CD4-positive, alpha-beta T cell (primary cell): Measurements from ENCODE around the gene IL7R. TPM values are rescaled to one million over a fixed set of nuclear protein-coding genes. Genes with fewer than 3 reads are reported as not detected.

ENCODE experiments used
- ATAC-seq: fragments of 200-7000 bp; cut with Tn5 transposase; one replicate; pipeline ENCODE4 v1.10.0; 2022; ENCODE audit warnings: mild to moderate bottlenecking; ENCODE audit not compliant: poor library complexity
- CTCF ChIA-PET: fragments of 350-600 bp; sonication (Branson Sonifier 250); formaldehyde crosslinking; loops from one replicate; lab custom pipeline; 2021; ENCODE audit warnings: antibody characterized with exemption, inconsistent platforms; lab: Charles Lee
- POLR2A ChIA-PET: fragments of 350-600 bp; sonication (Branson Sonifier 250); formaldehyde crosslinking; loops from one replicate; lab custom pipeline; 2021; ENCODE audit warnings: antibody characterized with exemption, inconsistent platforms; lab: Charles Lee
- DNase-seq, 14 experiments: peaks; one replicate each; pipeline ENCODE4 v3.0.0-alpha.2; 2013 to 2020; ENCODE audit warnings: mixed read lengths in 2 of 14
- H3K27ac ChIP-seq, 2 donors: one replicate each; pipeline versions ENCODE4 v1.5.1 to v1.7.0; 2013; ENCODE audit warnings: low read length in 2 of 2, low read depth in 1 of 2, mild to moderate bottlenecking in 1 of 2
- H3K27me3 ChIP-seq, 2 experiments: 1 replicate in 1 of 2; 2 replicates in 1 of 2; pipeline versions ENCODE4 v1.6.1 to v1.7.0; 2013; ENCODE audit warnings: low read length in 2 of 2, control low read depth in 1 of 2, mild to moderate bottlenecking in 1 of 2, moderate library complexity in 1 of 2; ENCODE audit not compliant: insufficient read depth in 2 of 2, control insufficient read depth in 1 of 2
- H3K36me3 ChIP-seq: one replicate; pipeline ENCODE4 v1.6.1; 2013; ENCODE audit warnings: low read length, control low read depth; ENCODE audit not compliant: insufficient read depth
- H3K4me1 ChIP-seq: one replicate; pipeline ENCODE4 v1.6.1; 2013; ENCODE audit warnings: low read length, control low read depth; ENCODE audit not compliant: insufficient read depth
- H3K4me3 ChIP-seq: one replicate; pipeline ENCODE4 v1.5.1; 2013; ENCODE audit warnings: mild to moderate bottlenecking, low read length, moderate library complexity
- H3K9me3 ChIP-seq, 2 experiments: 1 replicate in 1 of 2; 2 replicates in 1 of 2; pipeline versions ENCODE4 v1.6.1 to v1.7.0; 2013; ENCODE audit warnings: low read length in 2 of 2, mild to moderate bottlenecking in 2 of 2, control low read depth in 1 of 2, moderate library complexity in 1 of 2; ENCODE audit not compliant: control insufficient read depth in 1 of 2, insufficient read depth in 1 of 2
- H3K27ac Mint-ChIP-seq: one replicate; pipeline ENCODE4 v1.8.0; 2020; ENCODE audit warnings: mixed read lengths
- H3K27me3 Mint-ChIP-seq: one replicate; pipeline ENCODE4 v1.8.0; 2021; ENCODE audit warnings: mixed read lengths
- H3K36me3 Mint-ChIP-seq: one replicate; pipeline ENCODE4 v1.8.0; 2021; ENCODE audit warnings: low read depth, mixed read lengths
- H3K4me1 Mint-ChIP-seq: one replicate; pipeline ENCODE4 v1.8.0; 2021; ENCODE audit warnings: low read depth, mixed read lengths
- H3K4me3 Mint-ChIP-seq: one replicate; pipeline ENCODE4 v1.8.0; 2020; ENCODE audit warnings: mild to moderate bottlenecking, mixed read lengths
- H3K9me3 Mint-ChIP-seq: one replicate; pipeline ENCODE4 v1.8.0; 2020; ENCODE audit warnings: mixed read lengths
- intact Hi-C, 2 experiments: fragments of 100-400 bp; cut with DNase I in 1 of 2; cut with micrococcal nuclease in 1 of 2; formaldehyde crosslinking; loops; one replicate each; pipeline versions ENCODE4 v1.15.1 to v1.9.0; 2023 to 2025; cut with DNase I, micrococcal nuclease
- total RNA-seq, 174 experiments: library from RNA in 2 of 174; stranded (reverse) in 2 of 174; gene quantifications; one replicate each; pipeline ENCODE4 v1.2.3 and lab custom pipeline; 2021 to 2026
- TF ChIP-seq, protein P1 (sequence below): fragments of 200-600 bp; IDR thresholded peaks from one replicate; pipeline ENCODE4 v1.8.0; 2022; ENCODE audit warnings: antibody characterized with exemption, mild to moderate bottlenecking

IL7R gene
- total RNA-seq, 2 experiments from 2014 or later = 623 to 638 TPM

DNA sequence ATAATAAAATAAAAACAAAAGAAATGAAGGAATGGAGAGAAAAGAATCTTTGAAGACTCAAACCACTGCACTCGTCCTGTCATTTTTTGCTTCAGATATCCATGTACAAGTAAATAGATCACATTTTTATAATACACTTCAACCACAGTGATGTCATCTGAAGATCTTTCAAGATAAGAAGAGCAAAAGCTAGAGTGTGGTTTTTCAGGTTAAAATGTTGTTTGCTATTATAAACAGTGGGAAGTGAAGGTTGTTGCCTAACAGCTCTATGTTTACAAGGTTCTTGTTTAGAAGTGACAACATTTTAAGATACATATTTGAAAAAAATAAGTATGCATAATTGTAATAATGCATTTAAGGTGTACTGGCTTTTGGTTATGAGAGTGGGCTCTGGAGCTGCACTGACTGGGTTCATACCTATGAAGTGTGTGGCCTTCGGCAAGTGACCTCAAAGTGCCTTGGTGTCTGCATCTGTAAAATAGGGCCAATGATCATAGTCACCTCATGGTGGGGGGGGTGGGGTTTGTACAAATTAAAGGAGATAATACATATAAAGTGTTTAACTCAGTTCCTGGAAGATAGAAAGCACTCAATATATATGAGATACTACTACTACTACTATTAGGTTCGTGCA is 45.5 kb upstream of the IL7R start:
- H3K36me3 Mint-ChIP-seq = peaks cover 5% of the 10 kb centered on the region
- Histone ChIP-seq H3K36me3 (no peaks in the 10 kb centered on the region), H3K27me3 (no peaks in the 10 kb centered on the region), H3K27ac (peak overlapping the region; percentile 53 to 76), H3K4me3 (no peak overlapping the region), H3K9me3 (no peaks in the 10 kb centered on the region), H3K4me1 (peaks cover 60% of the 10 kb centered on the region)
- H3K27me3 Mint-ChIP-seq = no peaks in the 10 kb centered on the region
- CTCF ChIA-PET = interaction anchor here (0.7 to 1.3 kb wide), 6 partner anchors 17 to 49 kb away, joined by 3 to 4 read pairs (median 3); no protein-coding TSS in a partner anchor
- peak in 6 of 14 experiments; percentile 14 to 92 (median 70) for DNase-seq
- H3K4me3 Mint-ChIP-seq = peak overlapping the region; percentile 61
- TF ChIP-seq, protein P1, sequence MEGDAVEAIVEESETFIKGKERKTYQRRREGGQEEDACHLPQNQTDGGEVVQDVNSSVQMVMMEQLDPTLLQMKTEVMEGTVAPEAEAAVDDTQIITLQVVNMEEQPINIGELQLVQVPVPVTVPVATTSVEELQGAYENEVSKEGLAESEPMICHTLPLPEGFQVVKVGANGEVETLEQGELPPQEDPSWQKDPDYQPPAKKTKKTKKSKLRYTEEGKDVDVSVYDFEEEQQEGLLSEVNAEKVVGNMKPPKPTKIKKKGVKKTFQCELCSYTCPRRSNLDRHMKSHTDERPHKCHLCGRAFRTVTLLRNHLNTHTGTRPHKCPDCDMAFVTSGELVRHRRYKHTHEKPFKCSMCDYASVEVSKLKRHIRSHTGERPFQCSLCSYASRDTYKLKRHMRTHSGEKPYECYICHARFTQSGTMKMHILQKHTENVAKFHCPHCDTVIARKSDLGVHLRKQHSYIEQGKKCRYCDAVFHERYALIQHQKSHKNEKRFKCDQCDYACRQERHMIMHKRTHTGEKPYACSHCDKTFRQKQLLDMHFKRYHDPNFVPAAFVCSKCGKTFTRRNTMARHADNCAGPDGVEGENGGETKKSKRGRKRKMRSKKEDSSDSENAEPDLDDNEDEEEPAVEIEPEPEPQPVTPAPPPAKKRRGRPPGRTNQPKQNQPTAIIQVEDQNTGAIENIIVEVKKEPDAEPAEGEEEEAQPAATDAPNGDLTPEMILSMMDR = no peak
- POLR2A ChIA-PET = interaction anchor here (0.6 to 6.0 kb wide), 19 partner anchors 9 to 140 kb away, joined by 3 to 159 read pairs (median 4); partner anchors contain the start of gene IL7R
- H3K27ac Mint-ChIP-seq = peak overlapping the region; percentile 92
- ATAC-seq = peak; percentile 74
- intact Hi-C loops = loop anchor here (1.0 to 5.0 kb wide), 8 partner anchors 11 to 139 kb away; no protein-coding TSS in a partner anchor
- no peaks in the 10 kb centered on the region for H3K9me3 Mint-ChIP-seq
- peaks cover 59% of the 10 kb centered on the region for H3K4me1 Mint-ChIP-seq

DNA sequence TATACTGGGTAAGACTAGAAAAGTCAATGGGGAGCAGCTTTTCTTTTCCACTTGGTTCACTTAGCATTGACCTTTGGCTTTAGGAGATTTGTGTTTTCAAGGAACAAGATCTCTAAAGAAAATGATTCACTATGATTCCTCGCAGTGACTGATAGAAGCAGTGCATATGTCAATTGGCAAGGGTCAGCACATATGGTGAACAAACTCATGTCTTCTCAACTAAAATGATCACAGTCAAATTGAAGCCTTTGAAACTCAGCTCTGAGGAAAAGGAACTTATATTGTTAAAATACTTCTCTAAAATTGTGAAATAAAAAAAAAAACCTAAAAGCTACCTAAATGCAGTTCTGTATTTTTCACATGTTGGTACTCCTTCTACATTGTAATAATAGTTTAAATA is 43.2 kb upstream of the IL7R start:
- Mint-ChIP-seq H3K4me3 (peak overlapping the region; percentile 2), H3K27ac (no peak overlapping the region), H3K36me3 (peaks cover 5% of the 10 kb centered on the region), H3K4me1 (peaks cover 38% of the 10 kb centered on the region), H3K27me3 (no peaks in the 10 kb centered on the region), H3K9me3 (no peaks in the 10 kb centered on the region)
- no peak overlapping the region for H3K4me3 ChIP-seq
- no peaks in the 10 kb centered on the region for H3K9me3 ChIP-seq
- CTCF ChIA-PET = interaction anchor here (1.1 to 2.0 kb wide), 6 partner anchors 9 to 162 kb away, joined by 3 to 9 read pairs (median 3); no protein-coding TSS in a partner anchor
- TF ChIP-seq, protein P1 = no peak
- H3K27me3 ChIP-seq = no peaks in the 10 kb centered on the region
- no peak for ATAC-seq
- H3K36me3 ChIP-seq = no peaks in the 10 kb centered on the region
- H3K27ac ChIP-seq = peak overlapping the region in 1 of 2 donors; percentile 50
- intact Hi-C loops = loop anchor here (5.0 kb wide), 2 partner anchors 36 to 141 kb away; no protein-coding TSS in a partner anchor
- POLR2A ChIA-PET = interaction anchor here (0.6 to 6.0 kb wide), 9 partner anchors 8 to 79 kb away, joined by 3 to 159 read pairs (median 8); partner anchors contain the start of gene IL7R
- H3K4me1 ChIP-seq = peaks cover 63% of the 10 kb centered on the region
- no peak for DNase-seq

- Histone ChIP-seq H3K4me3 (no peak overlapping the region), H3K27ac (peak overlapping the region; percentile 8 to 59), H3K4me1 (peaks cover 65% of the 10 kb centered on the region), H3K36me3 (no peaks in the 10 kb centered on the region), H3K27me3 (no peaks in the 10 kb centered on the region), H3K9me3 (no peaks in the 10 kb centered on the region)
- intact Hi-C loops = loop anchor here in 1 of 2 experiments (2.0 to 5.0 kb wide), 2 partner anchors 15 to 37 kb away; no protein-coding TSS in a partner anchor
- DNase-seq (peak in 4 of 14 experiments; percentile 47 to 75 (median 69)), ATAC-seq (peak; percentile 27)
- peaks cover 9% of the 10 kb centered on the region for H3K36me3 Mint-ChIP-seq
- TF ChIP-seq, protein P1 = peak; percentile 64
- H3K27ac Mint-ChIP-seq = no peak overlapping the region
- H3K9me3 Mint-ChIP-seq = no peaks in the 10 kb centered on the region
- ChIA-PET POLR2A (interaction anchor here (1.0 to 13.7 kb wide), 4 partner anchors 15 to 54 kb away, joined by 3 to 576 read pairs (median 6); partner anchors contain the start of gene IL7R), CTCF (no interaction called here)
- peaks cover 39% of the 10 kb centered on the region for H3K4me1 Mint-ChIP-seq
- H3K4me3 Mint-ChIP-seq = no peak overlapping the region
- no peaks in the 10 kb centered on the region for H3K27me3 Mint-ChIP-seq
Measured at GRCh38 chr5:35815089-35815936, 41.4 kb upstream of the IL7R start.
